Parathyroid adenoma (tissue), 2 donors: ENCODE results near the gene WBP11.

Source experiments
- H2AFZ ChIP-seq: fragments of 300-600 bp; sonication (generic); one replicate; pipeline ENCODE4 v1.7.0; 2017; ENCODE audit warnings: antibody characterized with exemption, mild to moderate bottlenecking
- H3K27ac ChIP-seq: fragments of 300-600 bp; sonication (generic); one replicate; pipeline ENCODE4 v1.7.0; 2017
- H3K27me3 ChIP-seq: fragments of 300-600 bp; sonication (generic); one replicate; pipeline ENCODE4 v1.7.0; 2017; ENCODE audit warnings: low read length; ENCODE audit not compliant: control insufficient read depth, insufficient read depth
- H3K36me3 ChIP-seq: fragments of 300-600 bp; sonication (generic); one replicate; pipeline ENCODE4 v1.7.0; 2017; ENCODE audit warnings: low read length; ENCODE audit not compliant: control insufficient read depth, insufficient read depth
- H3K4me1 ChIP-seq: fragments of 300-600 bp; sonication (generic); one replicate; pipeline ENCODE4 v1.7.0; 2017; ENCODE audit warnings: control low read depth
- H3K4me2 ChIP-seq: fragments of 300-600 bp; sonication (generic); one replicate; pipeline ENCODE4 v1.7.0; 2017; ENCODE audit warnings: low read length
- H3K4me3 ChIP-seq: fragments of 300-600 bp; sonication (generic); one replicate; pipeline ENCODE4 v1.7.0; 2017; ENCODE audit warnings: low read depth, low read length
- H3K79me2 ChIP-seq: fragments of 300-600 bp; sonication (generic); one replicate; pipeline ENCODE4 v1.7.0; 2017; ENCODE audit warnings: control low read depth
- H3K9ac ChIP-seq: fragments of 300-600 bp; sonication (generic); one replicate; pipeline ENCODE4 v1.7.0; 2017; ENCODE audit warnings: mild to moderate bottlenecking
- H3K9me3 ChIP-seq: fragments of 300-600 bp; sonication (generic); one replicate; pipeline ENCODE4 v1.7.0; 2017; ENCODE audit warnings: low read length; ENCODE audit not compliant: control insufficient read depth
- CTCF ChIP-seq: fragments of 300-600 bp; sonication (generic); IDR thresholded peaks from one replicate; pipeline ENCODE4 v1.7.0; 2017; ENCODE audit warnings: antibody characterized with exemption, mild to moderate bottlenecking
- donor health status: primary hyperparathyroidism.

Gene WBP11

GRCh38 chr12:14834509-14834908 lies 31.2 kb upstream of the WBP11 start:
- H3K27me3 ChIP-seq: no peaks in the 10 kb centered on the region
- no peak overlapping the region for H3K27ac ChIP-seq
- H3K36me3 ChIP-seq: no peaks in the 10 kb centered on the region
- no peaks in the 10 kb centered on the region for H3K4me1 ChIP-seq
- no peak overlapping the region for H3K4me2 ChIP-seq
- H3K9ac ChIP-seq: no peak overlapping the region
- H3K79me2 ChIP-seq: no peaks in the 10 kb centered on the region
- H3K4me3 ChIP-seq: no peak overlapping the region
- no peaks in the 10 kb centered on the region for H3K9me3 ChIP-seq
- no peak for TF ChIP-seq CTCF
- H2AFZ ChIP-seq: no peak overlapping the region

GRCh38 chr12:14833952-14834351 lies 30.7 kb upstream of the WBP11 start:
- H3K9me3 ChIP-seq: no peaks in the 10 kb centered on the region
- no peak overlapping the region for H3K4me2 ChIP-seq
- no peak overlapping the region for H3K27ac ChIP-seq
- H3K9ac ChIP-seq: no peak overlapping the region
- H3K4me3 ChIP-seq: no peak overlapping the region
- no peaks in the 10 kb centered on the region for H3K79me2 ChIP-seq
- TF ChIP-seq CTCF: no peak
- no peak overlapping the region for H2AFZ ChIP-seq
- H3K4me1 ChIP-seq: no peaks in the 10 kb centered on the region
- H3K36me3 ChIP-seq: no peaks in the 10 kb centered on the region
- no peaks in the 10 kb centered on the region for H3K27me3 ChIP-seq

- Histone ChIP-seq H3K36me3 (no peaks in the 10 kb centered on the region), H2AFZ (no peak overlapping the region), H3K9ac (no peak overlapping the region), H3K27me3 (no peaks in the 10 kb centered on the region), H3K79me2 (no peaks in the 10 kb centered on the region), H3K4me3 (no peak overlapping the region), H3K4me1 (no peaks in the 10 kb centered on the region), H3K27ac (no peak overlapping the region), H3K9me3 (no peaks in the 10 kb centered on the region), H3K4me2 (no peak overlapping the region)
- no peak for TF ChIP-seq CTCF
Observed at GRCh38 chr12:14833336-14833735, 30.1 kb upstream of the WBP11 start.

DNA sequence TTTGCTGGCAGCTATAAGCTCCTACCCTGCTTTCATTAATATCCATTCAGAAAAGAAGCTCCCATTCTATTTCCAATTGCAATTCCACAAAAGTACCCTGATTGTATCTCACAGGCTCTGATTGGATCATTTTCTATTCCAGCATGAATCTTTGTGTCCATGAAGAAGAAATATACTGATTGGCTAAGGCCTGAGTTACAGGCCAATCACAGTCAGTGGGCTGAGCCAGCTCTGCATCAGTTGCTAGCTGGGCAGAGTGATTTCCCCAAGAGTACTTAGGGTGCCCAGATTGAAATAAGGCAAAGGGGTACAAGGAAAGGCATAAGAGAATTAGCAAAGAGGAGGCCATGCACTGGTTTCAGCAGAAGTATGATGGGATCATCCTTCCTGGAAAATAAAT lies 25.6 kb upstream of the WBP11 start:
- no peaks in the 10 kb centered on the region for H3K27me3 ChIP-seq
- no peak overlapping the region for H3K9ac ChIP-seq
- no peaks in the 10 kb centered on the region for H3K4me1 ChIP-seq
- no peak overlapping the region for H3K4me3 ChIP-seq
- no peak overlapping the region for H3K27ac ChIP-seq
- H3K4me2 ChIP-seq: no peak overlapping the region
- no peaks in the 10 kb centered on the region for H3K36me3 ChIP-seq
- no peak overlapping the region for H2AFZ ChIP-seq
- no peak for TF ChIP-seq CTCF
- no peaks in the 10 kb centered on the region for H3K79me2 ChIP-seq
- H3K9me3 ChIP-seq: no peaks in the 10 kb centered on the region

DNA sequence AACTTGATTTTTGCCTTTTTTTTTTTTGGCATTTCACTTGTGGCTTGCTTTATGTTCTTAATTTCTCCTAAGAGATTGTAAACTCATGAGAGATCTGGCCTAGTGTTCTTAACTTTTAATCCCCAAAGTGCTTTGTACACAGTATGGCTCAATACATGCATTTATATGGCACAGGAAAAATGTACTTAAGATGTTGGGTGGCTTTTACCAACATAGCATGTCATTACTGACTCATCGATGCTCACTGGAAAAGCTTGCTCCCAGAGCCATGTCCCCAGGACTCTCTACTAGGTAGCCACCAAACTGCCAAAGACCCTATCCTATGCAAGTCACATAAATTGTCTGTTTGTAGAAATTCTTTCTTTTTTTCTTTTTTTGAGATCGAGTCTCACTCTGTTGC lies 23.8 kb upstream of the WBP11 start:
- no peak overlapping the region for H3K9ac ChIP-seq
- no peaks in the 10 kb centered on the region for H3K4me1 ChIP-seq
- H3K27ac ChIP-seq: no peak overlapping the region
- no peak overlapping the region for H2AFZ ChIP-seq
- no peak for TF ChIP-seq CTCF
- no peak overlapping the region for H3K4me3 ChIP-seq
- H3K79me2 ChIP-seq: no peaks in the 10 kb centered on the region
- H3K4me2 ChIP-seq: no peak overlapping the region
- no peaks in the 10 kb centered on the region for H3K9me3 ChIP-seq
- H3K27me3 ChIP-seq: no peaks in the 10 kb centered on the region
- no peaks in the 10 kb centered on the region for H3K36me3 ChIP-seq
